C4-2B (cell line): ENCODE data around the gene FOS.

ENCODE experiments used
- ZFX ChIP-seq: fragments of 450-650 bp; IDR thresholded peaks from 2 replicates; pipeline ENCODE4 v1.6.1; 2017
- TF ChIP-seq, protein P1 (sequence below): fragments of 450-650 bp; conservative IDR thresholded peaks from 2 replicates; pipeline ENCODE4 v1.5.1; 2017; ENCODE audit warnings: mild to moderate bottlenecking

DNA sequence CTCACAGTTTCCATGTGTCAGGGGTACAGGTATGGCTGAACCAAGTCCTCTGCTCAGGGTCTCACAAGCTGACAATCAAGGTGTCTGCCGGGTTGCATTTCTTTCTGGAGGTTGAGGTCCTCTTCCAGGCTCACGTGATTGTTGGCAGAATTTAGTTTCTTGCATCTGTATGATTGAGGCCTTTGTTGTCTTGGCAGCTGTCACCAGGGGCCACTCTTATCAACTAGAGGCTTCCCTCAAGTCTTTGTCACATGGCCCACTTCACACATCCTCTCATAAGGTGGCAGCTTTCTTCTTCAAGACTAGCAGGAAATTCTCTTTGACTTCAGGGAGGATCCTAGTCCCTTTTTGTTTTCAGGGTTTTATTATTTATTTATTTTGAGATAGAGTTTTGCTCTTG, 46.0 kb upstream of the FOS start:
- TF ChIP-seq, protein P1, sequence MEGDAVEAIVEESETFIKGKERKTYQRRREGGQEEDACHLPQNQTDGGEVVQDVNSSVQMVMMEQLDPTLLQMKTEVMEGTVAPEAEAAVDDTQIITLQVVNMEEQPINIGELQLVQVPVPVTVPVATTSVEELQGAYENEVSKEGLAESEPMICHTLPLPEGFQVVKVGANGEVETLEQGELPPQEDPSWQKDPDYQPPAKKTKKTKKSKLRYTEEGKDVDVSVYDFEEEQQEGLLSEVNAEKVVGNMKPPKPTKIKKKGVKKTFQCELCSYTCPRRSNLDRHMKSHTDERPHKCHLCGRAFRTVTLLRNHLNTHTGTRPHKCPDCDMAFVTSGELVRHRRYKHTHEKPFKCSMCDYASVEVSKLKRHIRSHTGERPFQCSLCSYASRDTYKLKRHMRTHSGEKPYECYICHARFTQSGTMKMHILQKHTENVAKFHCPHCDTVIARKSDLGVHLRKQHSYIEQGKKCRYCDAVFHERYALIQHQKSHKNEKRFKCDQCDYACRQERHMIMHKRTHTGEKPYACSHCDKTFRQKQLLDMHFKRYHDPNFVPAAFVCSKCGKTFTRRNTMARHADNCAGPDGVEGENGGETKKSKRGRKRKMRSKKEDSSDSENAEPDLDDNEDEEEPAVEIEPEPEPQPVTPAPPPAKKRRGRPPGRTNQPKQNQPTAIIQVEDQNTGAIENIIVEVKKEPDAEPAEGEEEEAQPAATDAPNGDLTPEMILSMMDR, result no peak
- TF ChIP-seq ZFX, result no peak
